GM18508 (cell line): ENCODE measurements around the gene PLIN4.

Source experiments
- ATAC-seq: cut with Tn5 transposase; IDR thresholded peaks from one replicate; pipeline ENCODE4 v1.9.1; 2021; ENCODE audit warnings: moderate number of reproducible peaks; ENCODE audit not compliant: insufficient read depth, unreplicated experiment

The PLIN4 gene

GRCh38 chr19:4507804-4508203 lies 10.5 kb downstream of the PLIN4 start:
- no peak for ATAC-seq

GRCh38 chr19:4507150-4507452 lies 11.2 kb downstream of the PLIN4 start:
- ATAC-seq: no peak

- ATAC-seq: no peak
Observed at GRCh38 chr19:4506449-4507149, 11.7 kb downstream of the PLIN4 start.

- no peak for ATAC-seq
Observed at GRCh38 chr19:4505570-4506448, 12.5 kb downstream of the PLIN4 start.

GRCh38 chr19:4504891-4505569 lies 13.3 kb downstream of the PLIN4 start:
- no peak for ATAC-seq

- no peak for ATAC-seq
Observed at GRCh38 chr19:4504297-4504701, 14.0 kb downstream of the PLIN4 start.

GRCh38 chr19:4503825-4504170 lies 14.5 kb downstream of the PLIN4 start:
- ATAC-seq: no peak

- ATAC-seq: no peak
Observed at GRCh38 chr19:4503132-4503824, 15.0 kb downstream of the PLIN4 start.

- ATAC-seq: no peak
Observed at GRCh38 chr19:4502282-4503131, 15.8 kb downstream of the PLIN4 start.

- no peak for ATAC-seq
Observed at GRCh38 chr19:4501691-4502090, 16.6 kb downstream of the PLIN4 start.

- ATAC-seq: no peak
Observed at GRCh38 chr19:4500841-4501591, 17.3 kb downstream of the PLIN4 start.

- ATAC-seq: no peak
Observed at GRCh38 chr19:4499855-4500254, 18.4 kb downstream of the PLIN4 start.

GRCh38 chr19:4499318-4499717 lies 19.0 kb downstream of the PLIN4 start:
- no peak for ATAC-seq

- no peak for ATAC-seq
Observed at GRCh38 chr19:4498694-4499093, 19.6 kb downstream of the PLIN4 start.

GRCh38 chr19:4497770-4498389 lies 20.4 kb downstream of the PLIN4 start:
- ATAC-seq: no peak

- no peak for ATAC-seq
Observed at GRCh38 chr19:4496304-4496703, 22.0 kb downstream of the PLIN4 start.

- no peak for ATAC-seq
Observed at GRCh38 chr19:4495471-4495870, 22.8 kb downstream of the PLIN4 start.

- ATAC-seq: no peak
Observed at GRCh38 chr19:4494691-4495064, 23.6 kb downstream of the PLIN4 start.
